Transverse colon (tissue), 4 donors: ENCODE data around the gene TLR9. TPM values are rescaled to one million over a fixed set of nuclear protein-coding genes. Genes with fewer than 3 reads are reported as not detected.
A peak's percentile ranks its signal among the peaks of the same experiment; 100 is the strongest.
"Not testable (repeated sequence)": the region's sequence is repeated elsewhere in the genome, so short reads cannot be mapped to it uniquely, and the experiment has no call there.

Experiments
- DNase-seq: peaks from one replicate; pipeline ENCODE4 v3.0.0-alpha.2; 2019
- H3K27ac ChIP-seq, 4 donors: fragments of 200-600 bp; sonication (generic); 2 replicates each; pipeline ENCODE4 v1.5.1; 2016 to 2018; ENCODE audit warnings: inconsistent platforms in 4 of 4
- H3K27me3 ChIP-seq: fragments of 200-600 bp; sonication (generic); 2 replicates; pipeline ENCODE4 v1.5.1; 2017; ENCODE audit warnings: inconsistent platforms
- H3K36me3 ChIP-seq, 4 donors: fragments of 200-600 bp; sonication (generic); 2 replicates each; pipeline ENCODE4 v1.5.1; 2017 to 2019; ENCODE audit warnings: inconsistent platforms in 4 of 4
- H3K4me1 ChIP-seq, 4 donors: fragments of 200-600 bp; sonication (generic); 2 replicates each; pipeline ENCODE4 v1.5.1; 2017 to 2020; ENCODE audit warnings: inconsistent platforms in 4 of 4
- H3K4me3 ChIP-seq, 4 donors: fragments of 200-600 bp; sonication (generic); 1 replicate in 1 of 4; 2 replicates in 3 of 4; pipeline versions ENCODE4 v1.5.1 to v1.6.1; 2017 to 2019; ENCODE audit warnings: inconsistent platforms in 4 of 4
- H3K9me3 ChIP-seq, 2 donors: fragments of 200-600 bp; sonication (generic); 2 replicates each; pipeline ENCODE4 v1.5.1; 2017 to 2019; ENCODE audit warnings: inconsistent platforms in 2 of 2
- CTCF ChIP-seq, 5 experiments: fragments of 200-600 bp in 3 of 5; fragments of 450-650 bp in 2 of 5; sonication (generic) in 3 of 5; IDR thresholded peaks; 1 replicate in 2 of 5; 2 replicates in 3 of 5; pipeline ENCODE4 v1.5.1; 2016 to 2017; ENCODE audit warnings: antibody characterized with exemption in 5 of 5, inconsistent platforms in 3 of 5, mild to moderate bottlenecking in 2 of 5, moderate library complexity in 1 of 5
- EP300 ChIP-seq: sonication (generic); formaldehyde crosslinking; IDR thresholded peaks from one replicate; pipeline ENCODE4 v1.6.1; 2017; ENCODE audit warnings: antibody characterized with exemption, low read depth
- POLR2A ChIP-seq: fragments of 450-650 bp; IDR thresholded peaks from one replicate; pipeline ENCODE4 v1.6.1; 2016; ENCODE audit warnings: antibody characterized with exemption, mild to moderate bottlenecking, moderate library complexity
- POLR2AphosphoS5 ChIP-seq, 3 donors: sonication (generic); formaldehyde crosslinking; IDR thresholded peaks; one replicate each; pipeline ENCODE4 v1.6.1; 2016; ENCODE audit warnings: antibody characterized with exemption in 3 of 3
- WGBS, 2 donors: methylation state at CpG; one replicate each; pipeline ENCODE4 v1.1.5; 2018; ENCODE audit warnings: low coverage in 1 of 2; 5-methylcytosine and 5-hydroxymethylcytosine counted together
- in situ Hi-C, 4 donors: fragments of 200-750 bp; cut with MboI; loops; one replicate each; pipeline versions ENCODE4 v1.15.0 to v1.15.1; 2017; ENCODE audit warnings: low sequenced_read_pairs in 3 of 4, low pct_ligation_motif_present in 1 of 4, low pct_unique_long_range_greater_than_20kb in 1 of 4
- intact Hi-C: fragments of 100-400 bp; cut with DNase I; formaldehyde crosslinking; loops from one replicate; pipeline ENCODE4 v1.15.1; 2023; ENCODE audit warnings: low total_unique reads
- total RNA-seq, 4 donors: library from RNA; depleted of rRNA; stranded (reverse); fragments of >200 nt; gene quantifications; one replicate each; pipeline ENCODE4 v1.1.0, GENCODE V29; 2016

Gene TLR9
- total RNA-seq: under 1 TPM in 1 of 4 donors, not detected in 3; 0.16 TPM

- DNase-seq: peak; percentile 63
- Histone ChIP-seq H3K36me3 (peaks cover 0 to 16% (median 7%) of the 10 kb centered on the region in 4 donors), H3K27ac (peak within 1 kb of the TSS in 1 of 4 donors; percentile 44), H3K4me1 (peaks cover 0 to 1% (median under 1%) of the 10 kb centered on the region in 4 donors), H3K9me3 (no peaks in the 10 kb centered on the region), H3K27me3 (no peaks in the 10 kb centered on the region), H3K4me3 (no peak within 1 kb of the TSS)
- intact Hi-C loops: no loop called here
- in situ Hi-C loops: loop anchor here in 2 of 4 donors (25.0 kb wide), 1 partner anchor 112 kb away; no protein-coding TSS in a partner anchor
- 65% methylated on average over 9 of the region's 9 CpGs; no CpG with 5 or more reads in 1 of the 2 donors for WGBS, 2 donors
- TF ChIP-seq EP300: no peak
- TF ChIP-seq CTCF (IDR thresholded peaks at IDR 0.05): no peak
- TF ChIP-seq POLR2A: peak; percentile 19
- TF ChIP-seq POLR2AphosphoS5 (IDR thresholded peaks at IDR 0.05): peak in 1 of 3 donors; percentile 50
Observed at GRCh38 chr3:52225452-52226228, at the start of gene TLR9. TLR9 (minus strand) TSS chr3:52225645; CDS start chr3:52225529, 116 bp downstream.

GRCh38 chr3:52274781-52275180, 49.3 kb upstream of the TLR9 start:
- H3K27me3 ChIP-seq, intact Hi-C loops, in situ Hi-C loops, H3K9me3 ChIP-seq, DNase-seq, H3K4me3 ChIP-seq, H3K36me3 ChIP-seq: not testable (repeated sequence)
- H3K27ac ChIP-seq: peak overlapping the region; percentile 97 to 99 (median 98)
- WGBS, 2 donors: 91 to 98% methylated on average over 9 to 18 of the region's 18 CpGs
- H3K4me1 ChIP-seq: peaks cover 29 to 85% (median 59%) of the 10 kb centered on the region in 4 donors

GRCh38 chr3:52272831-52273230, 47.4 kb upstream of the TLR9 start:
- TF ChIP-seq POLR2AphosphoS5 (IDR thresholded peaks at IDR 0.05): no peak
- H3K27ac ChIP-seq: peak overlapping the region in 1 of 4 donors; percentile 41
- peaks cover 25 to 88% (median 50%) of the 10 kb centered on the region in 4 donors for H3K4me1 ChIP-seq
- no peaks in the 10 kb centered on the region for H3K27me3 ChIP-seq
- H3K9me3 ChIP-seq: no peaks in the 10 kb centered on the region
- peaks cover 0 to 26% (median 9%) of the 10 kb centered on the region in 4 donors for H3K36me3 ChIP-seq
- in situ Hi-C loops: no loop called here
- DNase-seq: no peak
- intact Hi-C loops: no loop called here
- no peak overlapping the region for H3K4me3 ChIP-seq
- 73% methylated on average over 3 of the region's 3 CpGs; no CpG with 5 or more reads in 1 of the 2 donors for WGBS, 2 donors

GRCh38 chr3:52272172-52272571, 46.7 kb upstream of the TLR9 start:
- H3K27ac ChIP-seq: peak overlapping the region; percentile 41 to 66 (median 50)
- in situ Hi-C loops, H3K9me3 ChIP-seq, H3K4me3 ChIP-seq, intact Hi-C loops, DNase-seq, H3K27me3 ChIP-seq: not testable (repeated sequence)
- H3K36me3 ChIP-seq: peaks cover 0 to 33% (median 12%) of the 10 kb centered on the region in 4 donors
- WGBS, 2 donors: 87 to 90% methylated on average over 2 to 9 of the region's 9 CpGs
- peaks cover 25 to 87% (median 50%) of the 10 kb centered on the region in 4 donors for H3K4me1 ChIP-seq

- WGBS, 2 donors: 42 to 43% methylated on average over 6 to 9 of the region's 9 CpGs
- peaks cover 0 to 50% (median 20%) of the 10 kb centered on the region in 4 donors for H3K36me3 ChIP-seq
- peaks cover 17 to 68% (median 35%) of the 10 kb centered on the region in 4 donors for H3K4me1 ChIP-seq
Observed at GRCh38 chr3:52270252-52270754, 44.9 kb upstream of the TLR9 start.

More at GRCh38 chr3:52270252-52270754, 44.9 kb upstream of the TLR9 start:
- intact Hi-C loops (no loop called here), in situ Hi-C loops (no loop called here)
- TF ChIP-seq POLR2A (no peak), POLR2AphosphoS5 (IDR thresholded peaks at IDR 0.05) (no peak), CTCF (IDR thresholded peaks at IDR 0.05) (no peak)
- H3K27ac ChIP-seq: peak overlapping the region; percentile 41 to 66 (median 56)
- no peaks in the 10 kb centered on the region for H3K9me3 ChIP-seq
- H3K4me3 ChIP-seq: no peak overlapping the region
- DNase-seq: no peak
- H3K27me3 ChIP-seq: no peaks in the 10 kb centered on the region
